ENCODE results near the gene ADD2. TPM values are rescaled to one million over a fixed set of nuclear protein-coding genes. Genes with fewer than 3 reads are reported as not detected.

The ADD2 gene
- total RNA-seq, 2 donors from 2014 or later: 18.3 to 76.0 TPM

Other genes with a start within 250 kb of the ADD2 start
- gene TGFA, start 214.4 kb downstream of the ADD2 start, total RNA-seq: 1 to 10 TPM in 1 of 2 donors, under 1 TPM in 1; 0.19 to 1.8 TPM
- gene FIGLA, start 22.4 kb upstream of the ADD2 start, total RNA-seq: not detected
- 1 to 10 TPM in 1 of 2 donors, not detected in 1; 3.7 TPM for gene CLEC4F, start 52.4 kb upstream of the ADD2 start, total RNA-seq
- not detected for gene CD207, start 67.6 kb upstream of the ADD2 start, total RNA-seq
- under 1 TPM in 1 of 2 donors, not detected in 1; 0.21 TPM for gene VAX2, start 132.4 kb upstream of the ADD2 start, total RNA-seq
- under 1 TPM in 1 of 2 donors, not detected in 1; 0.11 TPM for gene ATP6V1B1, start 167.7 kb upstream of the ADD2 start, total RNA-seq
- gene ANKRD53, start 210.4 kb upstream of the ADD2 start, total RNA-seq: under 1 TPM in 1 of 2 donors, not detected in 1; 0.60 TPM
- gene TEX261, start 226.7 kb upstream of the ADD2 start, total RNA-seq: 10 to 100 TPM; 12.1 to 53.6 TPM

All from activated naive CD4-positive, alpha-beta T cell treated with anti-CD3 and anti-CD28 coated beads, Interleukin-2, amount 50 U/mL, for 72 hours (primary cell).